Astrocyte (in vitro differentiated cells and primary cell): ENCODE data around the gene PAFAH2. TPM values are rescaled to one million over a fixed set of nuclear protein-coding genes. Genes with fewer than 3 reads are reported as not detected.

Experiments
- DNase-seq: peaks from one replicate; pipeline ENCODE4 v3.0.0-alpha.2; 2010; ENCODE audit warnings: low read depth
- FAIRE-seq: peaks from 2 replicates; lab custom pipeline; 2011; peaks lifted over from hg19 to GRCh38; lab: Jason Lieb, UNC
- H2AFZ ChIP-seq: 2 replicates; pipeline ENCODE4 v1.6.0; 2012; ENCODE audit warnings: low read depth, low read length, inconsistent platforms
- H3K27ac ChIP-seq: 2 replicates; pipeline ENCODE4 v1.5.1; 2011; ENCODE audit warnings: low read depth, low read length, inconsistent platforms
- H3K27me3 ChIP-seq: 2 replicates; pipeline ENCODE4 v1.6.0; 2011; ENCODE audit warnings: low read length, inconsistent platforms; ENCODE audit not compliant: insufficient read depth
- H3K36me3 ChIP-seq: 2 replicates; pipeline ENCODE4 v1.5.1; 2011; ENCODE audit warnings: low read length, inconsistent platforms; ENCODE audit not compliant: insufficient read depth
- H3K4me1 ChIP-seq: 2 replicates; pipeline ENCODE4 v1.5.1; 2011; ENCODE audit warnings: low read length, inconsistent platforms; ENCODE audit not compliant: insufficient read depth
- H3K4me2 ChIP-seq: 2 replicates; pipeline ENCODE4 v1.6.0; 2012; ENCODE audit warnings: low read length, inconsistent platforms
- H3K4me3 ChIP-seq: 2 replicates; pipeline ENCODE4 v1.5.1; 2011; ENCODE audit warnings: low read depth, mild to moderate bottlenecking, low read length, inconsistent platforms; ENCODE audit not compliant: insufficient read depth
- H3K79me2 ChIP-seq: 2 replicates; pipeline ENCODE4 v1.6.0; 2012; ENCODE audit warnings: mild to moderate bottlenecking, low read length, inconsistent platforms; ENCODE audit not compliant: insufficient read depth
- H3K9ac ChIP-seq: 2 replicates; pipeline ENCODE4 v1.6.0; 2012; ENCODE audit warnings: mild to moderate bottlenecking, low read length, inconsistent platforms
- H3K9me3 ChIP-seq: 2 replicates; pipeline ENCODE4 v1.5.1; 2012; ENCODE audit warnings: low read depth, mild to moderate bottlenecking, low read length, inconsistent platforms; ENCODE audit not compliant: insufficient read depth
- H4K20me1 ChIP-seq: 2 replicates; pipeline ENCODE4 v1.6.0; 2012; ENCODE audit warnings: low read length, inconsistent platforms; ENCODE audit not compliant: insufficient read depth
- H3K27ac Mint-ChIP-seq: one replicate; pipeline ENCODE4 v1.8.0; 2021; ENCODE audit warnings: mild to moderate bottlenecking, mixed read lengths; ENCODE audit not compliant: unreplicated experiment
- H3K27me3 Mint-ChIP-seq: one replicate; pipeline ENCODE4 v1.8.0; 2021; ENCODE audit warnings: low read depth, mixed read lengths; ENCODE audit not compliant: unreplicated experiment
- H3K36me3 Mint-ChIP-seq: one replicate; pipeline ENCODE4 v1.8.0; 2021; ENCODE audit warnings: low read depth, mixed read lengths; ENCODE audit not compliant: unreplicated experiment
- H3K4me1 Mint-ChIP-seq: one replicate; pipeline ENCODE4 v1.8.0; 2021; ENCODE audit warnings: low read depth, mixed read lengths; ENCODE audit not compliant: unreplicated experiment
- H3K4me3 Mint-ChIP-seq: one replicate; pipeline ENCODE4 v1.8.0; 2021; ENCODE audit warnings: mild to moderate bottlenecking, moderate library complexity, mixed read lengths; ENCODE audit not compliant: unreplicated experiment
- H3K9me3 Mint-ChIP-seq: one replicate; pipeline ENCODE4 v1.8.0; 2021; ENCODE audit warnings: mild to moderate bottlenecking, mixed read lengths; ENCODE audit not compliant: unreplicated experiment
- EZH2 ChIP-seq: IDR thresholded peaks from 2 replicates; pipeline ENCODE4 v1.6.1; 2012; ENCODE audit warnings: mild to moderate bottlenecking, low read length, inconsistent platforms; ENCODE audit not compliant: insufficient read depth
- total RNA-seq: library from RNA; stranded (reverse); gene quantifications from 2 replicates; pipeline ENCODE4 v1.2.1, GENCODE V29; 2021
- TF ChIP-seq, protein P1 (sequence below): IDR thresholded peaks from 2 replicates; pipeline ENCODE4 v1.5.1; 2011; ENCODE audit warnings: low read depth, mild to moderate bottlenecking, inconsistent platforms, low read length, moderate library complexity; ENCODE audit not compliant: insufficient read depth

Gene PAFAH2
- total RNA-seq, 1 donor from 2014 or later, result 14.1 TPM

DNA sequence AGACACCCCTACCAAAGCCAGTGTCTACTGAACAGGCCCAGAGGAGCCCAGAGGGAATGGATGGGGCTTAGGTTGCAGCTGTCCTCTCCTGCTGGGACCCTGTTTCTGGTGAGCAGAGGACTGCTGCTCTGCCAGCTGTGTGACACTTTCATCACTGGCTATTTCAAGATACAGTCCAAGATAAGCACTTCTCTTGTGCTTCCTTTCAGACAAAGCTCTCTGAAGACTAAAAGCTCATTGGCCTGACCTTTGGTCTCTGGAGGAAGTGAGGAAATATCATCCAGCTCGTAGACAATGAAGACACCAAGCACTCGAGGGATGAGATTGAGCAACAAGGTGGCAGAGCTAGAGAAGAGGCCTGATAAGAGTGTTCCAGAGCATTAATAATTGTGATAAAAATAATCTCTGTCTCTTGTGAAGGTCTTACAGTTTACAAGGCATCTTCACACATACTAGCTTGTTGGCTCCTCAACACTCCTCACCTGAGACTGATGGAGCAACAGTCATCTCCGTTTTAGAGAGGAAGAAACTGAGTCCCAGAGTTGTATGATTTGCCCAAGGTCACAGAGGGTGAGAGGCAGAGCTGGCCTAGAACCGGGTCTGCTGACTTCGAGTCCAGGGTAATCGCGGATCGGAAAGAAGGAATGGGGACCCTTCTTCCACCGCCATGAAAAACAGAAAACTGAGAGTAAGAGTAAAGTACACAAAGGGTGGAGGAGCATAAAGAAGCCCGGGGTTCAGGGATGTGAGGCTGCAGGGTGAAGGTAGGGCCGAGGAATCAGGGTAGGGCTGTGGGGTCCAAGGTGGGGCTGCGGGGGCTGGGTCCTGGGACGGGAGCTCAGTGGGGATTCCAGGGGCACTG is 666 bp downstream of the PAFAH2 start:
- Mint-ChIP-seq H3K36me3 (no peaks in the 10 kb centered on the region), H3K4me1 (peaks cover 20% of the 10 kb centered on the region), H3K9me3 (no peaks in the 10 kb centered on the region), H3K27me3 (no peaks in the 10 kb centered on the region), H3K27ac (peak overlapping the region; percentile 96), H3K4me3 (peak overlapping the region; percentile 92)
- Histone ChIP-seq H3K27me3 (no peaks in the 10 kb centered on the region), H3K36me3 (no peaks in the 10 kb centered on the region), H3K9me3 (no peaks in the 10 kb centered on the region), H3K27ac (peak overlapping the region; percentile 63), H3K4me2 (peak overlapping the region; percentile 96), H2AFZ (peak overlapping the region; percentile 86), H3K4me3 (peak overlapping the region; percentile 70), H3K4me1 (peaks cover 18% of the 10 kb centered on the region), H3K9ac (peak overlapping the region; percentile 85), H3K79me2 (peaks cover 6% of the 10 kb centered on the region), H4K20me1 (no peaks in the 10 kb centered on the region)
- FAIRE-seq (no peak), DNase-seq (no peak)
- TF ChIP-seq, protein P1, sequence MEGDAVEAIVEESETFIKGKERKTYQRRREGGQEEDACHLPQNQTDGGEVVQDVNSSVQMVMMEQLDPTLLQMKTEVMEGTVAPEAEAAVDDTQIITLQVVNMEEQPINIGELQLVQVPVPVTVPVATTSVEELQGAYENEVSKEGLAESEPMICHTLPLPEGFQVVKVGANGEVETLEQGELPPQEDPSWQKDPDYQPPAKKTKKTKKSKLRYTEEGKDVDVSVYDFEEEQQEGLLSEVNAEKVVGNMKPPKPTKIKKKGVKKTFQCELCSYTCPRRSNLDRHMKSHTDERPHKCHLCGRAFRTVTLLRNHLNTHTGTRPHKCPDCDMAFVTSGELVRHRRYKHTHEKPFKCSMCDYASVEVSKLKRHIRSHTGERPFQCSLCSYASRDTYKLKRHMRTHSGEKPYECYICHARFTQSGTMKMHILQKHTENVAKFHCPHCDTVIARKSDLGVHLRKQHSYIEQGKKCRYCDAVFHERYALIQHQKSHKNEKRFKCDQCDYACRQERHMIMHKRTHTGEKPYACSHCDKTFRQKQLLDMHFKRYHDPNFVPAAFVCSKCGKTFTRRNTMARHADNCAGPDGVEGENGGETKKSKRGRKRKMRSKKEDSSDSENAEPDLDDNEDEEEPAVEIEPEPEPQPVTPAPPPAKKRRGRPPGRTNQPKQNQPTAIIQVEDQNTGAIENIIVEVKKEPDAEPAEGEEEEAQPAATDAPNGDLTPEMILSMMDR, result no peak
- no peak for TF ChIP-seq EZH2

GRCh38 chr1:25994402-25995150 is 3.3 kb downstream of the PAFAH2 start:
- Mint-ChIP-seq H3K4me3 (no peak overlapping the region), H3K36me3 (peaks cover 2% of the 10 kb centered on the region), H3K27me3 (no peaks in the 10 kb centered on the region), H3K27ac (no peak overlapping the region), H3K9me3 (no peaks in the 10 kb centered on the region), H3K4me1 (peaks cover 28% of the 10 kb centered on the region)
- Histone ChIP-seq H3K4me2 (no peak overlapping the region), H3K79me2 (peaks cover 6% of the 10 kb centered on the region), H3K27me3 (no peaks in the 10 kb centered on the region), H2AFZ (no peak overlapping the region), H3K4me3 (no peak overlapping the region), H3K9me3 (no peaks in the 10 kb centered on the region), H3K4me1 (peaks cover 18% of the 10 kb centered on the region), H3K36me3 (no peaks in the 10 kb centered on the region), H3K9ac (no peak overlapping the region), H3K27ac (no peak overlapping the region), H4K20me1 (no peaks in the 10 kb centered on the region)
- TF ChIP-seq, protein P1, result no peak
- TF ChIP-seq EZH2, result no peak
- FAIRE-seq (no peak), DNase-seq (no peak)
